Kidney capillary endothelial cell (primary cell): ENCODE results near the gene TRIM43B.
"Not testable (repeated sequence)": the region's sequence is repeated elsewhere in the genome, so short reads cannot be mapped to it uniquely, and the experiment has no call there.

Source experiments
- DNase-seq: peaks from one replicate; pipeline ENCODE4 v3.0.0-alpha.2; 2018; ENCODE audit warnings: low spot score

The TRIM43B gene

GRCh38 chr2:95433973-95434372 lies 50.6 kb downstream of the TRIM43B start:
- DNase-seq, result not testable (repeated sequence)

DNA sequence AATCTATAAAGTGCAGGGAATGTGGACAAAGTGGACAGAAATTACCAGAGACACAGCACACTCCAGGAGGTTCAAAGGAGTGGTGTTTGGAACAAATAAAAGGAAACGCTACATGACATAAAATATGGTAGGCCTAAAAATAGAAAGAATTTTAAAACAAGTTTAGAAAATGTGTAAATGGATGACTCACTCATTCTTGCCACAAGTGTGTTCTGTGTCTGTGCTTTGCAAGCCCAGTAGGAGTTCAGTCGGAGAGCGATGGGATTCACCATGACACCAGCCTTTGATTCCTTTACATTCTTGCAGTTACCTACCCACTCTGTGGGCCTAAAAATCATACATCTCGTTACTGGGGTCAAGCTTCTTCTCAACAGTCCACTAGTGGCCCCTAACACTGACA lies 51.2 kb downstream of the TRIM43B start:
- DNase-seq, result not testable (repeated sequence)

- not testable (repeated sequence) for DNase-seq
Observed at GRCh38 chr2:95429748-95430467, 54.6 kb downstream of the TRIM43B start.

GRCh38 chr2:95427196-95427867 lies 57.2 kb downstream of the TRIM43B start:
- not testable (repeated sequence) for DNase-seq
